CD14-positive monocyte (primary cell): ENCODE results near the gene R3HDM2. TPM values are rescaled to one million over a fixed set of nuclear protein-coding genes. Genes with fewer than 3 reads are reported as not detected.

Experiments
- DNase-seq, 3 donors: peaks; one replicate each; pipeline ENCODE4 v3.0.0-alpha.2; 2011 to 2022
- H2AFZ ChIP-seq: 2 replicates; pipeline ENCODE4 v1.6.0; 2012; ENCODE audit warnings: mild to moderate bottlenecking, low read depth, low read length, inconsistent platforms; ENCODE audit not compliant: insufficient read depth, poor library complexity, severe bottlenecking
- H3K27ac ChIP-seq, 2 donors: 1 replicate in 1 of 2; 2 replicates in 1 of 2; pipeline ENCODE4 v1.5.1; 2012 to 2013; ENCODE audit warnings: low read length in 2 of 2, control low read depth in 1 of 2, inconsistent platforms in 1 of 2, low read depth in 1 of 2, mild to moderate bottlenecking in 1 of 2
- H3K27me3 ChIP-seq, 2 donors: one replicate each; pipeline versions ENCODE4 v1.6.0 to v1.6.1; 2011 to 2013; ENCODE audit warnings: low read length in 2 of 2; ENCODE audit not compliant: control insufficient read depth in 2 of 2, insufficient read depth in 2 of 2
- H3K36me3 ChIP-seq, 2 donors: replicated peaks in 1 of 2; 1 replicate in 1 of 2; 2 replicates in 1 of 2; pipeline versions ENCODE4 v1.5.1 to v1.6.1; 2012 to 2013; ENCODE audit warnings: low read length in 2 of 2, control low read depth in 1 of 2, inconsistent platforms in 1 of 2, mild to moderate bottlenecking in 1 of 2; ENCODE audit not compliant: insufficient read depth in 2 of 2, control insufficient read depth in 1 of 2
- H3K4me1 ChIP-seq, 2 donors: 1 replicate in 1 of 2; 2 replicates in 1 of 2; pipeline versions ENCODE4 v1.5.1 to v1.6.1; 2012 to 2013; ENCODE audit warnings: low read length in 2 of 2, control low read depth in 1 of 2, inconsistent platforms in 1 of 2, mild to moderate bottlenecking in 1 of 2, moderate library complexity in 1 of 2; ENCODE audit not compliant: insufficient read depth in 2 of 2, control insufficient read depth in 1 of 2
- H3K4me2 ChIP-seq: replicated peaks from 2 replicates; pipeline ENCODE3; 2012; ENCODE audit warnings: low read length, moderate library complexity, mild to moderate bottlenecking; ENCODE audit not compliant: poor library complexity, severe bottlenecking; ENCODE audit errors: extremely low read depth
- H3K4me3 ChIP-seq, 3 experiments: fragments of 200-600 bp in 1 of 3; sonication (generic) in 1 of 3; replicated peaks in 1 of 3; 1 replicate in 2 of 3; 2 replicates in 1 of 3; pipeline ENCODE4 v1.5.1; 2011 to 2013; ENCODE audit warnings: low read length in 3 of 3, mild to moderate bottlenecking in 3 of 3, control low read depth in 2 of 3, low read depth in 2 of 3, inconsistent platforms in 1 of 3, moderate library complexity in 1 of 3
- H3K79me2 ChIP-seq: 2 replicates; pipeline ENCODE4 v1.6.0; 2012; ENCODE audit warnings: mild to moderate bottlenecking, control low read depth, inconsistent platforms, low read length, moderate library complexity; ENCODE audit not compliant: insufficient read depth
- H3K9ac ChIP-seq: 2 replicates; pipeline ENCODE4 v1.6.0; 2017; ENCODE audit warnings: low read length, mild to moderate bottlenecking; ENCODE audit not compliant: insufficient read depth, poor library complexity, severe bottlenecking
- H3K9me3 ChIP-seq, 2 donors: replicated peaks in 1 of 2; 1 replicate in 1 of 2; 2 replicates in 1 of 2; pipeline versions ENCODE4 v1.5.1 to v1.6.1; 2012 to 2013; ENCODE audit warnings: low read length in 2 of 2, control low read depth in 1 of 2; ENCODE audit not compliant: control insufficient read depth in 1 of 2, insufficient read depth in 1 of 2
- H4K20me1 ChIP-seq: 2 replicates; pipeline ENCODE4 v1.6.0; 2012; ENCODE audit warnings: mild to moderate bottlenecking, low read length, control low read depth, moderate library complexity; ENCODE audit not compliant: insufficient read depth
- H3K27ac Mint-ChIP-seq, 7 donors: one replicate each; pipeline ENCODE4 v1.8.0; 2020; ENCODE audit warnings: mild to moderate bottlenecking in 7 of 7, mixed read lengths in 7 of 7, moderate library complexity in 6 of 7, inconsistent platforms in 2 of 7
- H3K27me3 Mint-ChIP-seq, 3 donors: one replicate each; pipeline ENCODE4 v1.8.0; 2021 to 2022; ENCODE audit warnings: low read depth in 3 of 3, mild to moderate bottlenecking in 3 of 3, mixed read lengths in 3 of 3, moderate library complexity in 3 of 3, inconsistent platforms in 1 of 3
- H3K36me3 Mint-ChIP-seq, 2 donors: one replicate each; pipeline ENCODE4 v1.8.0; 2020; ENCODE audit warnings: mixed read lengths in 2 of 2, inconsistent platforms in 1 of 2, mild to moderate bottlenecking in 1 of 2
- H3K4me1 Mint-ChIP-seq: one replicate; pipeline ENCODE4 v1.8.0; 2020; ENCODE audit warnings: mild to moderate bottlenecking, mixed read lengths
- H3K4me3 Mint-ChIP-seq, 2 donors: one replicate each; pipeline ENCODE4 v1.8.0; 2020; ENCODE audit warnings: mild to moderate bottlenecking in 2 of 2, mixed read lengths in 2 of 2, moderate library complexity in 1 of 2
- H3K9me3 Mint-ChIP-seq, 7 donors: one replicate each; pipeline ENCODE4 v1.8.0; 2020 to 2022; ENCODE audit warnings: mixed read lengths in 7 of 7, mild to moderate bottlenecking in 6 of 7, moderate library complexity in 6 of 7, inconsistent platforms in 2 of 7
- CTCF ChIP-seq: fragments of 200-600 bp; IDR thresholded peaks from one replicate; pipeline ENCODE4 v1.8.0; 2022; ENCODE audit warnings: antibody characterized with exemption, mild to moderate bottlenecking
- WGBS: methylation state at CpG from one replicate; pipeline ENCODE4 v1.1.5; 2013; ENCODE audit warnings: missing lambda C conversion rate; ENCODE audit not compliant: insufficient coverage; 5-methylcytosine and 5-hydroxymethylcytosine counted together
- intact Hi-C, 2 donors: fragments of 100-400 bp; cut with micrococcal nuclease; formaldehyde crosslinking; loops; one replicate each; pipeline versions ENCODE4 v1.15.0 to v1.15.1; 2023
- polyA plus RNA-seq, 3 donors: library from polyadenylated mRNA; depleted of rRNA in 1 of 3; unstranded in 2 of 3; stranded (reverse) in 1 of 3; fragments of 300-500 nt in 2 of 3; fragments of >200 nt in 1 of 3; fragmentation: Illumina TruSeq in 2 of 3; gene quantifications; 1 replicate in 2 of 3; 2 replicates in 1 of 3; pipeline ENCODE4 v1.2.3, GENCODE V29; 2012 to 2021

R3HDM2 gene
- polyA plus RNA-seq, 3 donors: 4.2 to 69.4 (median 7.3) TPM

DNA sequence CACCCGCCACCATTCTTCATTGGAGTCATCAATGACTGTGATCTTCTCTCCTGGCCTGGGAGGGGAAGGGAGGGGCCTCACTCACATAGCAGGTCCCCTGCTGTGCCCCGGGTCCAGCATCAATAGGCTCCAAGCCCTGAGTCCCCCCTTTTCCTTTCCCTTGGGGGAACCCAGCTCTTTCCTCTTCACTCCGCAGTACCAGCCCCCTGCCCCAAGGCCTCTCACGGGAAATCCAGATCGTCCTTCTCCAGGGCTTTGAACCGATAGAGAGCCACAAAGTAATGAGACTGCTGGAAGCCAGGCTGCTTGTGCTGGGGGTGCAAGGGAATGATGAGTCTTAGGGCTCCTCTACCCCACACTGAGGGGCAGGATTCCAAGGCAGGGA, 186.5 kb downstream of the R3HDM2 start:
- peaks cover 0 to 38% (median 9%) of the 10 kb centered on the region in 7 donors for H3K9me3 Mint-ChIP-seq
- Histone ChIP-seq H3K79me2 (no peaks in the 10 kb centered on the region), H3K9ac (no peak overlapping the region), H3K36me3 (peaks cover 4 to 13% of the 10 kb centered on the region in 2 donors), H3K4me3 (no peak overlapping the region), H2AFZ (no peak overlapping the region), H3K27me3 (peaks cover 35 to 40% of the 10 kb centered on the region in 2 donors), H3K9me3 (peaks cover 0 to 23% of the 10 kb centered on the region in 2 donors), H3K4me2 (no peak overlapping the region), H4K20me1 (peaks cover 49% of the 10 kb centered on the region), H3K4me1 (peaks cover 70 to 72% of the 10 kb centered on the region in 2 donors), H3K27ac (no peak overlapping the region)
- peak overlapping the region in 1 of 2 donors; percentile 46 for H3K4me3 Mint-ChIP-seq
- no peak for DNase-seq
- no peak for TF ChIP-seq CTCF
- peaks cover 30 to 34% of the 10 kb centered on the region in 2 donors for H3K36me3 Mint-ChIP-seq
- intact Hi-C loops: no loop called here
- WGBS: no CpG with 5 or more reads among the region's 6 CpGs
- H3K27me3 Mint-ChIP-seq: peaks cover 50 to 51% (median 51%) of the 10 kb centered on the region in 3 donors
- H3K4me1 Mint-ChIP-seq: peaks cover 75% of the 10 kb centered on the region
- H3K27ac Mint-ChIP-seq: no peak overlapping the region

DNA sequence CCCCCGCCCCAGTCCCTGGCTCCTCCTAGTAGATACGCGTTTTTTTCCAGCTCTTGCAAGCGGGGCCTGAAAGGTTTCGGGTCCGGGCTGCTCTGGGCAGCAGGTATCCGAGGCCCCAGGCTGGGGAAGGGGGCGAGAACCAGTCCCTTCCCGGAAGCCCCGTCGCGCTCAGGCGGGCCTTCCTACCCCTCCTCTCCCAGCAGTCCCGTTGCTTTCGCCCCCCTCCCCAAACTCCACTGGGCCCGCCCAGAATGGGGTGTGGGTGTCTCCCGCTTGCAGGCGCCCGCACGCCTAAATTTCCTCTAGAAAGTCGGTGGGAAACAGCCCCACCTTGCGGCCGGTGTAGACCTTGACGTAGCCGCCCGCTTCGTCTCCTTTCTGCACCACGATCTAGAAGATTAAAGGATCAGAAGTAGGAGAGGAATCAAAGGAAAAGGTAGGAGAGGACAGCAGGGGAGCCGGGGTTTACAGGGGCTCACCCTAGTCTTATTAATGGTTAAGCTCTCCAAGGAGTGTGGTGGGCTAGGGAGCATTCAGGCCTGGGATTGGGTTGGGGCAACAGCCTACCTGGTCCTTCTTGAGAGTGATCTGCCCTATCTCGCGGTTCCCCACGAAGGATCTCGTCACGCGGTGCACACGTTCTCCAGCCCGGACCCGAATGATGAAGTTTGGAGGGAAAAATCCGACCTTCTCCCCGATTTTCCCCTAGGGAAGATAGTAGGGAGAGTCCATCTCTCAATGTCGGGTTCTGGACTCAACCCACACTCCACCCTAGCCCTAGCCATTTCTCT, 187.1 kb downstream of the R3HDM2 start:
- Histone ChIP-seq H3K36me3 (peaks cover 4 to 13% of the 10 kb centered on the region in 2 donors), H3K4me3 (peak overlapping the region; percentile 0 to 65 (median 15)), H3K79me2 (no peaks in the 10 kb centered on the region), H4K20me1 (peaks cover 50% of the 10 kb centered on the region), H2AFZ (no peak overlapping the region), H3K9ac (no peak overlapping the region), H3K4me1 (peaks cover 70 to 72% of the 10 kb centered on the region in 2 donors), H3K9me3 (peaks cover 0 to 23% of the 10 kb centered on the region in 2 donors), H3K4me2 (peak overlapping the region; percentile 64), H3K27me3 (peaks cover 36 to 45% of the 10 kb centered on the region in 2 donors), H3K27ac (no peak overlapping the region)
- Mint-ChIP-seq H3K9me3 (peaks cover 0 to 39% (median 11%) of the 10 kb centered on the region in 7 donors), H3K36me3 (peaks cover 31 to 34% of the 10 kb centered on the region in 2 donors), H3K4me3 (peak overlapping the region; percentile 43 to 99), H3K27me3 (peaks cover 55 to 56% (median 56%) of the 10 kb centered on the region in 3 donors), H3K4me1 (peaks cover 74% of the 10 kb centered on the region), H3K27ac (no peak overlapping the region)
- intact Hi-C loops: no loop called here
- WGBS: 2% methylated on average over 11 of the region's 41 CpGs
- TF ChIP-seq CTCF: peak; percentile 26
- peak; percentile 54 to 70 (median 69) for DNase-seq
